Lower lobe of right lung (tissue), 2 donors: ENCODE results near the gene RECK. TPM values are rescaled to one million over a fixed set of nuclear protein-coding genes. Genes with fewer than 3 reads are reported as not detected.

Experiments
- ATAC-seq, 2 donors: fragments of 200-7000 bp; cut with Tn5 transposase; one replicate each; pipeline ENCODE4 v1.9.1; 2020 to 2022; ENCODE audit warnings: mild to moderate bottlenecking in 2 of 2, moderate library complexity in 2 of 2
- DNase-seq: peaks from one replicate; pipeline ENCODE4 v3.0.0-alpha.2; 2020
- H3K27ac ChIP-seq: fragments of 200-600 bp; one replicate; pipeline ENCODE4 v1.8.0; 2022
- H3K27me3 ChIP-seq: fragments of 200-600 bp; one replicate; pipeline ENCODE4 v1.8.0; 2022; ENCODE audit warnings: low read depth
- H3K36me3 ChIP-seq: fragments of 200-600 bp; one replicate; pipeline ENCODE4 v1.8.0; 2022; ENCODE audit warnings: mild to moderate bottlenecking
- H3K4me1 ChIP-seq: fragments of 200-600 bp; one replicate; pipeline ENCODE4 v1.8.0; 2022
- H3K4me3 ChIP-seq: fragments of 200-600 bp; one replicate; pipeline ENCODE4 v1.8.0; 2022; ENCODE audit warnings: mild to moderate bottlenecking
- H3K9me3 ChIP-seq: fragments of 200-600 bp; one replicate; pipeline ENCODE4 v1.8.0; 2022
- intact Hi-C: fragments of 100-400 bp; cut with DNase I; formaldehyde crosslinking; loops from one replicate; pipeline ENCODE4 v1.11.0; 2022
- total RNA-seq: library from RNA; stranded (reverse); fragmentation: NEBNext Ultra II Directional; extraction: Animal tissue kit (Norgen Biotek cat#: 25700); gene quantifications from one replicate; pipeline ENCODE4 v1.2.1, GENCODE V29; 2021
- TF ChIP-seq, protein P1 (sequence below): fragments of 200-600 bp; IDR thresholded peaks from one replicate; pipeline ENCODE4 v1.8.0; 2022; ENCODE audit warnings: antibody characterized with exemption, mild to moderate bottlenecking
- donor health status: DM: no; HTN: yes; CAD: no; lungs with severe emphysema.

Gene RECK
- total RNA-seq, 1 donor from 2014 or later, result 15.2 TPM

DNA sequence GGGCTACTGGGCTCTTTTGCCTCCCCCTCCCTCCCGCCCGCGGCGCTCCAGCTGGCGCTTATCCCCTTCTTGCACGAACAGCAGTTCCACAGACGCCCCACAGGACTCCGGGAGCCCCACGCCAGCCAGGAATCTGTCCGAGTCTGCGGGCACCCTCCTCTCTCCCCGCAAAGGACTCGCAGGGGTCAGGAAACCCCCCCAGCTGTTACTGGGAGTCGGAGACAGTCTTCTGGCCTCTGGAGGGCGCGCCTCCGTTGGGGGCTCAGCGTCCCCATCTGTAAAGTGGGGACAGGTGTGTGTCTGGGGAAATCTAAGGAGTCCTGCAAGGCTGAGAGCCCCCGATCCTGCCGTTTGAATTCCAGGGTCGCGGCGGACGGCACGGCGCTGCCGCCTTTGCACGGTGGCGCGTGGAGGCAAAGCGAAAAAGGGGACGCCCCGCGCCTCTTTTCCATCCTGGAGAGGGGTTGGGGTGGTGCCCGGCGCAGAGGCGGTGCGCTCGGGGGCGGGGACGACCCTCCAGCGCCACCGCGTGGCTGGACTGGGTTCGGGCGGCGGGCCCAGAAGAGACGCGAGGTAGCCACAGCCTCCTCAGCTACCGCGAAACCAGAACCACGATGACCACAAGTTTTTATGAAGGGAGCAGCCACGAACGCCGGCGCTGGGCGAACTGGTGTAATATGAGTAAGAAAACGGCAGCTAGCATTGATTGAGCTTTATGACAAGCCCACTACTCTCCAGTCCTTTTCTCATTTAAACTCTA lies 129.6 kb downstream of the RECK start:
- Histone ChIP-seq H3K27me3 (no peaks in the 10 kb centered on the region), H3K9me3 (no peaks in the 10 kb centered on the region), H3K36me3 (no peaks in the 10 kb centered on the region), H3K4me3 (peak overlapping the region; percentile 49), H3K27ac (peak overlapping the region; percentile 51), H3K4me1 (peaks cover 19% of the 10 kb centered on the region)
- DNase-seq (peak; percentile 88), ATAC-seq (peak; percentile 96 to 97)
- TF ChIP-seq, protein P1, sequence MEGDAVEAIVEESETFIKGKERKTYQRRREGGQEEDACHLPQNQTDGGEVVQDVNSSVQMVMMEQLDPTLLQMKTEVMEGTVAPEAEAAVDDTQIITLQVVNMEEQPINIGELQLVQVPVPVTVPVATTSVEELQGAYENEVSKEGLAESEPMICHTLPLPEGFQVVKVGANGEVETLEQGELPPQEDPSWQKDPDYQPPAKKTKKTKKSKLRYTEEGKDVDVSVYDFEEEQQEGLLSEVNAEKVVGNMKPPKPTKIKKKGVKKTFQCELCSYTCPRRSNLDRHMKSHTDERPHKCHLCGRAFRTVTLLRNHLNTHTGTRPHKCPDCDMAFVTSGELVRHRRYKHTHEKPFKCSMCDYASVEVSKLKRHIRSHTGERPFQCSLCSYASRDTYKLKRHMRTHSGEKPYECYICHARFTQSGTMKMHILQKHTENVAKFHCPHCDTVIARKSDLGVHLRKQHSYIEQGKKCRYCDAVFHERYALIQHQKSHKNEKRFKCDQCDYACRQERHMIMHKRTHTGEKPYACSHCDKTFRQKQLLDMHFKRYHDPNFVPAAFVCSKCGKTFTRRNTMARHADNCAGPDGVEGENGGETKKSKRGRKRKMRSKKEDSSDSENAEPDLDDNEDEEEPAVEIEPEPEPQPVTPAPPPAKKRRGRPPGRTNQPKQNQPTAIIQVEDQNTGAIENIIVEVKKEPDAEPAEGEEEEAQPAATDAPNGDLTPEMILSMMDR, result peak; percentile 97
- intact Hi-C loops, result loop anchor here (5.0 kb wide), 1 partner anchor 64 kb away; no protein-coding TSS in a partner anchor

- Histone ChIP-seq H3K27me3 (no peaks in the 10 kb centered on the region), H3K36me3 (no peaks in the 10 kb centered on the region), H3K4me3 (no peak within 1 kb of the TSS), H3K27ac (no peak within 1 kb of the TSS), H3K4me1 (peaks cover 11% of the 10 kb centered on the region), H3K9me3 (no peaks in the 10 kb centered on the region)
- intact Hi-C loops, result loop anchor here (5.0 kb wide), 1 partner anchor 67 kb away; no protein-coding TSS in a partner anchor
- no peak for ATAC-seq
- TF ChIP-seq, protein P1, result no peak
- DNase-seq, result no peak
Measured at GRCh38 chr9:36169166-36169565, 132.5 kb downstream of the RECK start, which contains the start of gene CCIN. CCIN (plus strand) TSS chr9:36169388; CDS start chr9:36169503, 115 bp downstream.

DNA sequence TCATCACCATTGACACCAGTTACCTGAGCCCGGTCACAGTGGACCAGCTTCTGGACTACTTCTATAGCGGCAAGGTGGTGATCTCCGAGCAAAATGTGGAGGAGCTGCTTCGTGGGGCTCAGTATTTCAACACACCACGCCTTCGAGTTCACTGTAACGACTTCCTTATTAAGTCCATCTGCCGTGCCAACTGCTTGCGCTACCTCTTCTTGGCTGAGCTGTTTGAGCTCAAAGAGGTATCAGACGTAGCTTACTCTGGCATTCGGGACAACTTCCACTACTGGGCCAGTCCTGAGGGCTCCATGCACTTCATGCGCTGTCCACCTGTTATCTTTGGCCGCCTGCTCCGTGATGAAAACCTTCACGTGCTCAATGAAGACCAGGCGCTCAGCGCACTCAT lies 133.0 kb downstream of the RECK start:
- DNase-seq, result no peak
- H3K27me3 ChIP-seq, result no peaks in the 10 kb centered on the region
- H3K9me3 ChIP-seq, result no peaks in the 10 kb centered on the region
- H3K4me3 ChIP-seq, result no peak overlapping the region
- TF ChIP-seq, protein P1, result no peak
- ATAC-seq, result no peak
- no peaks in the 10 kb centered on the region for H3K36me3 ChIP-seq
- peaks cover 11% of the 10 kb centered on the region for H3K4me1 ChIP-seq
- intact Hi-C loops, result loop anchor here (5.0 kb wide), 1 partner anchor 67 kb away; no protein-coding TSS in a partner anchor
- no peak overlapping the region for H3K27ac ChIP-seq

- ATAC-seq (no peak), DNase-seq (no peak)
- no peak overlapping the region for H3K27ac ChIP-seq
- H3K9me3 ChIP-seq, result no peaks in the 10 kb centered on the region
- no peaks in the 10 kb centered on the region for H3K27me3 ChIP-seq
- peaks cover 11% of the 10 kb centered on the region for H3K4me1 ChIP-seq
- intact Hi-C loops, result no loop called here
- TF ChIP-seq, protein P1, result no peak
- no peak overlapping the region for H3K4me3 ChIP-seq
- no peaks in the 10 kb centered on the region for H3K36me3 ChIP-seq
Measured at GRCh38 chr9:36170531-36170930, 133.8 kb downstream of the RECK start.

DNA sequence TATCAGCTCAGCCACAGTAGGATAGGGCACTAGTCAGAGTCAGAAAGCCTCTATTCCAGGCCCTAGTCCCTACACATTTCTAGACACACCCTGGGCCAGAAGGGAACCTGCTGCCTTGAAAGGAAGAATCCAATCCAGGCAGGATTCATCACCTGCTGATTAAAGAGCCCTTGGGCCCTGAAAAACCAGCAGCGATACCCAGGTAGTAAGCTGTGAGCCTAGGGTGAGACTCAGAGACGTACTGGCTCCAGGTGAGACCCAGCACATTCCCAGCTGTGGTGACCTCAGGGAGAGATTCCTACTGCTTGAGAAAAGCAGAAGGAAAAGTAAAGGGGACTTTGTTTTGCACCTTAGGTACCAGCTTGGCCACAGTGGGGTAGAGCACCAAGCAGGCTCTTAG lies 137.1 kb downstream of the RECK start:
- no peak overlapping the region for H3K4me3 ChIP-seq
- H3K4me1 ChIP-seq, result no peaks in the 10 kb centered on the region
- H3K27ac ChIP-seq, result no peak overlapping the region
- no peaks in the 10 kb centered on the region for H3K9me3 ChIP-seq
- ATAC-seq, result no peak
- DNase-seq, result no peak
- intact Hi-C loops, result no loop called here
- TF ChIP-seq, protein P1, result no peak
- no peaks in the 10 kb centered on the region for H3K27me3 ChIP-seq
- H3K36me3 ChIP-seq, result no peaks in the 10 kb centered on the region

Other genes starting within 250 kb of the RECK start
- 20.6 TPM for gene NPR2, start 245.3 kb upstream of the RECK start, total RNA-seq
- 13.3 TPM for gene SPAG8, start 224.7 kb upstream of the RECK start, total RNA-seq
- gene HINT2, start 221.9 kb upstream of the RECK start, total RNA-seq, result 32.6 TPM
- gene FAM221B, start 208.2 kb upstream of the RECK start, total RNA-seq, result 0.32 TPM
- gene TMEM8B, start 207.7 kb upstream of the RECK start, total RNA-seq, result 12.6 TPM
- gene OR13J1, start 166.5 kb upstream of the RECK start, total RNA-seq, result not detected
- gene HRCT1, start 130.7 kb upstream of the RECK start, total RNA-seq, result 8.7 TPM
- 11.9 TPM for gene SPAAR, start 127.4 kb upstream of the RECK start, total RNA-seq
- not detected for gene OR2S2, start 78.8 kb upstream of the RECK start, total RNA-seq
- gene GLIPR2, start 99.8 kb downstream of the RECK start, total RNA-seq, result 108 TPM
- gene CCIN, start 132.5 kb downstream of the RECK start, total RNA-seq, result 0.18 TPM
- gene CLTA, start 154.0 kb downstream of the RECK start, total RNA-seq, result 177 TPM
- gene GNE, start 221.5 kb downstream of the RECK start, total RNA-seq, result 14.6 TPM